ENCODE measurements around the gene TNFRSF17.
"Not testable (repeated sequence)": the region's sequence is repeated elsewhere in the genome, so short reads cannot be mapped to it uniquely, and the experiment has no call there.

DNA sequence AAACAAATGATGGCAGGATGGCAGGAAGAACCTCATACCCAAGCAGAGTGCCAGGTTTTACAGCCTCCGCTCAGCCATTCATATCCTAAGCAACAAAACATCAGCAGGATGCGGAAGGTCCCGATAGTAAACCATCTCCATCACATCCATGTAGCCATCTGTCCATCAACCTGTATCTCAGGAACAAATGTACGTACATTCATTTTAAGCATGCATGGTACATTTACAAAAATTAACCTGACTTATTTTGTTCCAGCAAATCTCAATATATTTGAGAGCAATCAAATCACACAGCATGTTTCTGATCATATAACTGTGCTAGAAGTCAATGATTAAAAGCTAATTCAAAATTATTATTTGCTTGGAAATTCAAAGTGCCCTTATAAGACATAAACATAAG is 23.1 kb upstream of the TNFRSF17 start, which contains the start of gene NPIPB2:
- TF ChIP-seq POLR2AphosphoS5 (IDR thresholded peaks at IDR 0.05; ENCODE audit: low read depth, low read length); CEBPB (IDR thresholded peaks at IDR 0.05; ENCODE audit: low read depth, low read length); TAF1 (IDR thresholded peaks at IDR 0.05; ENCODE audit: low read depth, low read length); YY1 (IDR thresholded peaks at IDR 0.05; ENCODE audit: low read depth, low read length); POLR2A (IDR thresholded peaks at IDR 0.05; ENCODE audit: control extremely low read depth in 1 of 2, low read depth in 2 of 2, low read length in 2 of 2); ZNF274 (IDR thresholded peaks at IDR 0.05; ENCODE audit: borderline replicate concordance, extremely low read depth, low read length); EZH2 (IDR thresholded peaks at IDR 0.05; ENCODE audit: low read depth, low read length, severe bottlenecking); EP300 (IDR thresholded peaks at IDR 0.05; ENCODE audit: borderline replicate concordance in 1 of 2, low read depth in 2 of 2, low read length in 2 of 2); SP1 (IDR thresholded peaks at IDR 0.05; ENCODE audit: low read depth, low read length): not testable (repeated sequence)
- TF ChIP-seq, protein P1, sequence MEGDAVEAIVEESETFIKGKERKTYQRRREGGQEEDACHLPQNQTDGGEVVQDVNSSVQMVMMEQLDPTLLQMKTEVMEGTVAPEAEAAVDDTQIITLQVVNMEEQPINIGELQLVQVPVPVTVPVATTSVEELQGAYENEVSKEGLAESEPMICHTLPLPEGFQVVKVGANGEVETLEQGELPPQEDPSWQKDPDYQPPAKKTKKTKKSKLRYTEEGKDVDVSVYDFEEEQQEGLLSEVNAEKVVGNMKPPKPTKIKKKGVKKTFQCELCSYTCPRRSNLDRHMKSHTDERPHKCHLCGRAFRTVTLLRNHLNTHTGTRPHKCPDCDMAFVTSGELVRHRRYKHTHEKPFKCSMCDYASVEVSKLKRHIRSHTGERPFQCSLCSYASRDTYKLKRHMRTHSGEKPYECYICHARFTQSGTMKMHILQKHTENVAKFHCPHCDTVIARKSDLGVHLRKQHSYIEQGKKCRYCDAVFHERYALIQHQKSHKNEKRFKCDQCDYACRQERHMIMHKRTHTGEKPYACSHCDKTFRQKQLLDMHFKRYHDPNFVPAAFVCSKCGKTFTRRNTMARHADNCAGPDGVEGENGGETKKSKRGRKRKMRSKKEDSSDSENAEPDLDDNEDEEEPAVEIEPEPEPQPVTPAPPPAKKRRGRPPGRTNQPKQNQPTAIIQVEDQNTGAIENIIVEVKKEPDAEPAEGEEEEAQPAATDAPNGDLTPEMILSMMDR (IDR thresholded peaks at IDR 0.05; ENCODE audit: control extremely low read depth in 1 of 3, insufficient read depth in 1 of 3, low read depth in 1 of 3, low read length in 3 of 3), result not testable (repeated sequence)

Data from H1 (cell line).